ENCODE data around the gene ILF3. TPM values are rescaled to one million over a fixed set of nuclear protein-coding genes. Genes with fewer than 3 reads are reported as not detected.
"Not testable (repeated sequence)": the region's sequence is repeated elsewhere in the genome, so short reads cannot be mapped to it uniquely, and the experiment has no call there.

ILF3 gene
- total RNA-seq, 1 experiment from 2014 or later, result 365 TPM

DNA sequence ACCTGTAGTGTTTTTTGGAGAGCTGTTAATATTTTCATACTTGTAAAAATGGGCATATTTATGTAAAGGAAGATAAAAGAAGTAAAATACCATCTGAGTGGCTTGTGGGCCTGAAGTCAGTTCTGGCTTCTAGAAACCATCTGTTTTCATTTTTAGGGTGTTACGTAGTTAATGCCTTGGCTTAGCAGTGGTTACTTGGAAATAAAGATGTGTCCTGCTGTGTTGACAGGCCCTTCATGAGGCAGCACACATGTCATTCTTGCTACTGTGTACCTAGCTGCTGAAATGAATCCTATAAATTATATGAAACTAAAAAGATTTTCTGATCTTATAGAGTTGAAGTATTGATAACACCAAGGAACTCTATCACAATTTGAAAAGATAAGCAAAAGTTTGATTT lies 16.0 kb downstream of the ILF3 start:
- H3K27ac ChIP-seq (ENCODE audit: low read length), result no peak overlapping the region
- intact Hi-C loops (cut with micrococcal nuclease; ENCODE audit: unreplicated experiment), result no loop called here

GRCh38 chr19:10670876-10671804 lies 17.0 kb downstream of the ILF3 start:
- Histone ChIP-seq H3K4me1 (ENCODE audit: control insufficient read depth, insufficient read depth, low read length) (peaks cover 3% of the 10 kb centered on the region; the same call in 1 of the 2 replicates), H3K36me3 (ENCODE audit: control insufficient read depth, insufficient read depth, low read length) (peaks cover 8% of the 10 kb centered on the region; the same call in 1 of the 2 replicates), H3K9me3 (ENCODE audit: control insufficient read depth, insufficient read depth, low read depth, low read length) (no peaks in the 10 kb centered on the region), H3K4me3 (ENCODE audit: low read depth in 2 of 2, low read length in 2 of 2) (no peak overlapping the region), H3K27me3 (ENCODE audit: control insufficient read depth, insufficient read depth, low read length) (no peaks in the 10 kb centered on the region), H3K27ac (ENCODE audit: low read length) (no peak overlapping the region)
- intact Hi-C loops (cut with micrococcal nuclease; ENCODE audit: unreplicated experiment), result no loop called here
- DNase-seq (ENCODE audit: low read depth, low spot score) (no peak), ATAC-seq (no peak)
- POLR2A ChIA-PET, result interaction anchor here (0.5 kb wide), 1 partner anchor 670 kb away, joined by 7 read pairs; no protein-coding TSS in a partner anchor
- TSS peak; percentile 37 for BruUV-seq (replicated peaks)
- CTCF ChIA-PET, result interaction anchor here (0.7 kb wide), 1 partner anchor 183 kb away, joined by 3 read pairs; no protein-coding TSS in a partner anchor
- in situ Hi-C loops (cut with HindIII; ENCODE audit: low pct_unique_long_range_greater_than_20kb, low sequenced_read_pairs), result no loop called here
- TF ChIP-seq TCF7L2 (IDR thresholded peaks at IDR 0.05; ENCODE audit: low read depth, low read length) (no peak), POLR2AphosphoS5 (IDR thresholded peaks at IDR 0.05; ENCODE audit: low read depth, low read length) (no peak), SIN3A (IDR thresholded peaks at IDR 0.05; ENCODE audit: borderline replicate concordance, insufficient read depth, low read depth, low read length) (no peak), REST (IDR thresholded peaks at IDR 0.05; ENCODE audit: insufficient read depth in 1 of 2, low read depth in 2 of 2, low read length in 1 of 2) (no peak)
- TF ChIP-seq, protein P1, sequence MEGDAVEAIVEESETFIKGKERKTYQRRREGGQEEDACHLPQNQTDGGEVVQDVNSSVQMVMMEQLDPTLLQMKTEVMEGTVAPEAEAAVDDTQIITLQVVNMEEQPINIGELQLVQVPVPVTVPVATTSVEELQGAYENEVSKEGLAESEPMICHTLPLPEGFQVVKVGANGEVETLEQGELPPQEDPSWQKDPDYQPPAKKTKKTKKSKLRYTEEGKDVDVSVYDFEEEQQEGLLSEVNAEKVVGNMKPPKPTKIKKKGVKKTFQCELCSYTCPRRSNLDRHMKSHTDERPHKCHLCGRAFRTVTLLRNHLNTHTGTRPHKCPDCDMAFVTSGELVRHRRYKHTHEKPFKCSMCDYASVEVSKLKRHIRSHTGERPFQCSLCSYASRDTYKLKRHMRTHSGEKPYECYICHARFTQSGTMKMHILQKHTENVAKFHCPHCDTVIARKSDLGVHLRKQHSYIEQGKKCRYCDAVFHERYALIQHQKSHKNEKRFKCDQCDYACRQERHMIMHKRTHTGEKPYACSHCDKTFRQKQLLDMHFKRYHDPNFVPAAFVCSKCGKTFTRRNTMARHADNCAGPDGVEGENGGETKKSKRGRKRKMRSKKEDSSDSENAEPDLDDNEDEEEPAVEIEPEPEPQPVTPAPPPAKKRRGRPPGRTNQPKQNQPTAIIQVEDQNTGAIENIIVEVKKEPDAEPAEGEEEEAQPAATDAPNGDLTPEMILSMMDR (IDR thresholded peaks at IDR 0.05), result no peak

More for the DNA sequence above, 16.0 kb downstream of the ILF3 start:
- ATAC-seq, result no peak
- H3K4me1 ChIP-seq (ENCODE audit: control insufficient read depth, insufficient read depth, low read length), result peaks cover 3% of the 10 kb centered on the region; the same call in 1 of the 2 replicates
- no peaks in the 10 kb centered on the region for H3K27me3 ChIP-seq (ENCODE audit: control insufficient read depth, insufficient read depth, low read length)
- peaks cover 8% of the 10 kb centered on the region; the same call in 1 of the 2 replicates for H3K36me3 ChIP-seq (ENCODE audit: control insufficient read depth, insufficient read depth, low read length)
- H3K9me3 ChIP-seq (ENCODE audit: control insufficient read depth, insufficient read depth, low read depth, low read length), result no peaks in the 10 kb centered on the region
- in situ Hi-C loops (cut with HindIII; ENCODE audit: low pct_unique_long_range_greater_than_20kb, low sequenced_read_pairs), result no loop called here
- BruUV-seq (replicated peaks), result no TSS peak
- ChIA-PET POLR2A (interaction anchor here (0.6 kb wide), 1 partner anchor 200 kb away, joined by 5 read pairs; no protein-coding TSS in a partner anchor), CTCF (no interaction called here)
- H3K4me3 ChIP-seq (ENCODE audit: low read depth in 2 of 2, low read length in 2 of 2), result no peak overlapping the region
- TF ChIP-seq, protein P1 (IDR thresholded peaks at IDR 0.05), result no peak
- TF ChIP-seq SIN3A (IDR thresholded peaks at IDR 0.05; ENCODE audit: borderline replicate concordance, insufficient read depth, low read depth, low read length) (no peak), TCF7L2 (IDR thresholded peaks at IDR 0.05; ENCODE audit: low read depth, low read length) (no peak), REST (IDR thresholded peaks at IDR 0.05; ENCODE audit: insufficient read depth in 1 of 2, low read depth in 2 of 2, low read length in 1 of 2) (no peak), POLR2AphosphoS5 (IDR thresholded peaks at IDR 0.05; ENCODE audit: low read depth, low read length) (no peak)
- no peak for DNase-seq (ENCODE audit: low read depth, low spot score)

- H3K9me3 ChIP-seq (ENCODE audit: control insufficient read depth, insufficient read depth, low read depth, low read length); in situ Hi-C loops (cut with HindIII; ENCODE audit: low pct_unique_long_range_greater_than_20kb, low sequenced_read_pairs); H3K27ac ChIP-seq (ENCODE audit: low read length); BruUV-seq (replicated peaks); H3K36me3 ChIP-seq (ENCODE audit: control insufficient read depth, insufficient read depth, low read length); H3K4me1 ChIP-seq (ENCODE audit: control insufficient read depth, insufficient read depth, low read length); H3K4me3 ChIP-seq (ENCODE audit: low read depth in 2 of 2, low read length in 2 of 2); DNase-seq (ENCODE audit: low read depth, low spot score); H3K27me3 ChIP-seq (ENCODE audit: control insufficient read depth, insufficient read depth, low read length); intact Hi-C loops (cut with micrococcal nuclease; ENCODE audit: unreplicated experiment); ATAC-seq: not testable (repeated sequence)
- POLR2A ChIA-PET, result interaction anchor here (0.6 kb wide), 1 partner anchor 293 kb away, joined by 3 read pairs; no protein-coding TSS in a partner anchor
- CTCF ChIA-PET, result interaction anchor here (0.7 kb wide), 1 partner anchor 182 kb away, joined by 3 read pairs; no protein-coding TSS in a partner anchor
Observed at GRCh38 chr19:10671922-10672321, 17.8 kb downstream of the ILF3 start.
